Measurements from ENCODE around the gene HIVEP2.

Gene HIVEP2

DNA sequence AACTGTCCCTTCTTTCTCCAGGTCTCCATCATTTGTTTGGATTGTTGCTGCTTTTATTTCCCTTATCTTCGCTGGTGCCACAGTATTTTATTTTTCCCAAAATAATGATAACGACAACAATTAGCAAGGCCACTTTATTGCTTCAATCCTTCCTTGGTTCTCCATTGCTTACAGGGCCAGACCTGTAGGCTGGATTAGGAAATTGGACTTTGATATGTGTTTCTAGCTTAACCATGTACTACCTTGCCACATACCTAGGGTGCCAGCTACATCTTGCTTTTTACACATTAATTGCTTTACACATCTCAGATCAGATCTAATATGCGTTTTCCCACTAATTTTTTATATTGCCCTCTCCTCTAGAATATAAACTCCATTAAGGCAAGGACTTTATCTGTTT, 195.4 kb downstream of the HIVEP2 start:
- in situ Hi-C loops (cut with HindIII; ENCODE audit: low pct_unique_long_range_greater_than_20kb, low sequenced_read_pairs), result no loop called here
- no peak for DNase-seq (ENCODE audit: low read depth in 1 of 2, low spot score in 1 of 2)
- no peak for TF ChIP-seq JUND (IDR thresholded peaks at IDR 0.05; ENCODE audit: low read depth)

DNA sequence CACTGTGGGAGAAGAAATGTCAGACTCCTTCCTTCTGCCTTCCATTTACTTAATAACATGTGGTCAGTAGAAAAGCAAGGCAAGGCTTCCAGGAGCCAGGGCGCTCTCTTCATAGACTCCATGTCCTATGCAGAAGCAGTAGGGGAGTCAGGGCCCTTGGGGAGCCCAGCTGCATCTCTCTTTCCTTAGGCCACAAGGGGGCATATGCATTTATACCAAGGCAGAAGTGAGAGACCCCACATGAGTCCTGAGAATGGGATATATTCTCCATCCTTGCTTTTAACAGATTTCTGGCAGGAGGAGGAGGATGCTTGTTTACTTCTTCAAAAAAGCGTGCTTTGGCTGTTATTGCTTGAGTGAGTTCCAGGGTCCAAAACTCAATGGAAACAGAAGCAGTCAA, 198.5 kb downstream of the HIVEP2 start:
- in situ Hi-C loops (cut with HindIII; ENCODE audit: low pct_unique_long_range_greater_than_20kb, low sequenced_read_pairs), result no loop called here
- peak in 1 of 2 experiments; percentile 7 for DNase-seq (ENCODE audit: low read depth in 1 of 2, low spot score in 1 of 2)
- TF ChIP-seq JUND (IDR thresholded peaks at IDR 0.05; ENCODE audit: low read depth), result no peak

DNA sequence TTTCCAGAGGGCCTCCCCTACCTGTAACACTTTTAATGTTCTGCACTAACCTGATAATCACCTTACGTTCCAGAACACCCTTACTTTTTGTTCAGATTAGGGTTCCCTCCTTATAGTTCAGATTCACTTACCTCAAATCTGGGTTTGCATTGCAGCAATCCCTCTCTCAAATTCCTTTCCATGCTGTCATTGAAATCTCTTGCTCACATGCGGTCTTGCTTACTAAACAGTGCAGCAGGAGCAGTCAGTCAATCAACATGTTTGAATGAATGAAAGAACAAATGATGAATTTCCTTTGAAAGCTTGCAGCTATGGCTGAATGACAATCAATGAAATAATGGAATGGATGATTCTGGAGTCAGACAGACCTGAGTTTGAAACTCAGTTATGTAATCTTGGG, 200.1 kb downstream of the HIVEP2 start:
- in situ Hi-C loops (cut with HindIII; ENCODE audit: low pct_unique_long_range_greater_than_20kb, low sequenced_read_pairs), result no loop called here
- no peak for TF ChIP-seq JUND (IDR thresholded peaks at IDR 0.05; ENCODE audit: low read depth)
- no peak for DNase-seq (ENCODE audit: low read depth in 1 of 2, low spot score in 1 of 2)

DNA sequence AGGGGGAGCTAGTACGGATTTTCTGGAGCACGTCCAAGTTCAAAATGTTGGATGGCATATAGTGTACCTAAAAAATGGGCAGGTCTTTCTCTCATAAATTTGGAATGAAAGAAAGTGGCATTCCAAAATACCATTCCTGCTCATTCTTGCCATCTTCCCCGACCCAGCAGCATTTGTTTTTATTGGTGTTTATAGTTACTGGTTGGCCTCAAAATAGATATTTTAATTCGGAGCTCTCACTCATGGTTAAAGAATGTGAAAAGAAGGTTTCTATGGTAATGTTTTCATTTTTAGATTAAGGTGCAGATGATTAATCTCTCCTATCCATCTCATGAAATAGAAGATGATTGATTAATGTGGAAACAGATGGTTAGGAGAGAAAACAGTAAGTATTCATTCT, 204.5 kb downstream of the HIVEP2 start:
- no peak for DNase-seq (ENCODE audit: low read depth in 1 of 2, low spot score in 1 of 2)
- TF ChIP-seq JUND (IDR thresholded peaks at IDR 0.05; ENCODE audit: low read depth), result no peak
- in situ Hi-C loops (cut with HindIII; ENCODE audit: low pct_unique_long_range_greater_than_20kb, low sequenced_read_pairs), result no loop called here

DNA sequence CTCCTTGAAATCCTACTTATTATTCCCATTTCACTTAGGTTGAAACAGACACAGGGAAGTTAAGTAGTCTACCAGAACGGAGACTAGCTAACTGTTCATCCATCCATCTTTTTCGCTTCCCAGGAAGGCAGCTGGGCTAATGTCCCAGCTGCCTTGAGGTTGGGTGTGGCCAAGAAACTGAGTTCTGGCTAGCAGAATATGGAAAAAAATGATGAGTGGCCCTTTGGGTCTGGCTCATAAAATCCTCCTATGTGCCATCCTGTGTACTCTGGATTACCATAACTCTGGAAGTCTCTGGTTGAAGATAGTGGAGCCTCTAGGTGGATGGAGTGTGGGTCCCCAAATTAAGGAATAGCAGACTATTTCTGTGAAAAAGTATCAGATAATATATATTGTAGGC, 206.2 kb downstream of the HIVEP2 start:
- in situ Hi-C loops (cut with HindIII; ENCODE audit: low pct_unique_long_range_greater_than_20kb, low sequenced_read_pairs), result no loop called here
- no peak for TF ChIP-seq JUND (IDR thresholded peaks at IDR 0.05; ENCODE audit: low read depth)
- DNase-seq (ENCODE audit: low read depth in 1 of 2, low spot score in 1 of 2), result no peak

DNA sequence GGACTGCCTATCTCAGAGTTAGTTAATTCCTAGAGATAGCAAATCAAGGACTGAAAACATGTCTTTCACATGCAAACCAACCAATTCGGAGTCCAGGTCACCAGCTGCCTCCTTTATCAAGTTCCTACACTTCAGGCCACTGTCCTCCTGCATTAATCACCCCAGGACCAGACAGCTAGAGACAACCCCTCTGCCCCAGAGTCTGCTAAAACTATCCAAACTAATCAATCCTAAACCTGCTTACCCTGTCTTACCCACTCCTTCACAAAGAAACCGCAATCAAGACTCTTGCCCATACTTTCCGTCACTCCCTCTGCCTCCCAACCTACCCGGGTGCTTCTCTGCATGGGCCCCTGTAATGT, 207.0 kb downstream of the HIVEP2 start:
- TF ChIP-seq JUND (IDR thresholded peaks at IDR 0.05; ENCODE audit: low read depth), result no peak
- no peak for DNase-seq (ENCODE audit: low read depth in 1 of 2, low spot score in 1 of 2)
- in situ Hi-C loops (cut with HindIII; ENCODE audit: low pct_unique_long_range_greater_than_20kb, low sequenced_read_pairs), result no loop called here

DNA sequence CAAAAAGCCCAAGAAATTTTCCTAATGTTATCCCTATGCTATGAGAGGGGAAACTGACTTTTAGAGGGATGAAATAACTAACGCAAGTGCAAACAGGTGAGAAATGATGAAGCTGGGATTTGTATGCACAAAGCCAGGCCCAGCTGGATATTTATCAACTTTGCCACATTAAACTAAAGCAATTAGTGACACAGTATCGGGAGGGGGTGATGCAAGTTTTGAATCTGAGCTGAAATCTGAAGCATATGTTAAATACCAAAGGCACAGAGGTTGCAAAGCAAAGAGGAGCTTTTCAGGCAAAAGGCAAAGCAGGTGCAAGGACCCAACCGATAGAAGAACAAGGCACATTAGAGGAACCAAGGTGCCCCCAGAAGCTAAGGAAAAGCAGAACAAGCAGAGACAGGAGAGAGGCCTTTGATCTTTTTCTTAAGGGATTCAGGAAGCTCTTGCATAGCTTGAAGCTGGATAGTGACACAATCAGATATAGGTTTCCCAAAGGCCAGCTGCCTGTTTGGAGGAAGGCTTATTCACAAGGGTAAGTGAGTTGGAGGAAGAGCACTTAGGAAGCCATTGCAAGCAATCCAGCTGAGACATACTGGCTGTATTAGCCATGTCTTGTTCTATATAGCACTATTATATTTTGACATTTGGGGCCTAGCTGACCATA, 207.5 kb downstream of the HIVEP2 start:
- no peak for DNase-seq (ENCODE audit: low read depth in 1 of 2, low spot score in 1 of 2)
- no peak for TF ChIP-seq JUND (IDR thresholded peaks at IDR 0.05; ENCODE audit: low read depth)

DNA sequence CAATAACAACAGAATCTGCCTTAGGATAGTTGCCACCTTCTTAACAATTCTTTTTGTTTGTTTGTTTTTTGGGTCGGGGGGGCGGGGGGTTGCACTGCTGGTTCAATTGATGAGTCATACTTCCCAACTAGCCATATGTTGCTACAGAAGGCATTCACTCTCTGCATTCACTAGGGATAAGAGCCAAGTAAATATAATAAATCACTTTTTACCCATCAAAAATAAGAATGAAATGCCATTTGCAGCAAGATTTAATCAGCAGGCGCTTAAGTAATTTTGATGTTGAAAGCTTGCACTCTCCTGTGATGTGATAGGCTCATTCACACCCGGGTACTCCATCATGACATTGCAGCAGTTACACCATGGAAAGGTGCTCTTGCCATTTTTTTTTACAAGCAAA, 209.8 kb downstream of the HIVEP2 start:
- in situ Hi-C loops (cut with HindIII; ENCODE audit: low pct_unique_long_range_greater_than_20kb, low sequenced_read_pairs), result no loop called here
- DNase-seq (ENCODE audit: low read depth in 1 of 2, low spot score in 1 of 2), result peak in 1 of 2 experiments; percentile 0
- no peak for TF ChIP-seq JUND (IDR thresholded peaks at IDR 0.05; ENCODE audit: low read depth)

More for the DNA sequence above, 207.5 kb downstream of the HIVEP2 start:
- in situ Hi-C loops (cut with HindIII; ENCODE audit: low pct_unique_long_range_greater_than_20kb, low sequenced_read_pairs), result no loop called here

DNA sequence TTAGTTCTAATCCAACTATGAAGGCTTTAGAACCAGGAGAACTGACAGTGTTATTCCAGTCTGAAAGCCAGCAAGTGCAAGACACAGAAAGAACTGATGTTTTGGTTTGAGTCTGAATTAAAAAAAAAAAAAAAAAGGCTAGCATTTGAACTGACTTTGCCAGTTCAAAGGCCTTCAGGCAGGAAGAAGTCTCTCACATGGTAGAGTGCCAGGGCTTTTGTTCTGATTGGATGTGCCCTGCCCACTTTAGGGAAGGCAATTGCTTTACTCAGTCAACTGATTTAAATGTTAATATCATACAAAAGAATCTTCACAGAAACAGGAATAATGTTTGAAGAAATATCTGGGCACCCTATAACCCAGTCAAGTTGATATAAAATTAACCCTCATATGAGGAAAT, 212.2 kb downstream of the HIVEP2 start:
- no peak for DNase-seq (ENCODE audit: low read depth in 1 of 2, low spot score in 1 of 2)
- no peak for TF ChIP-seq JUND (IDR thresholded peaks at IDR 0.05; ENCODE audit: low read depth)
- in situ Hi-C loops (cut with HindIII; ENCODE audit: low pct_unique_long_range_greater_than_20kb, low sequenced_read_pairs), result no loop called here

DNA sequence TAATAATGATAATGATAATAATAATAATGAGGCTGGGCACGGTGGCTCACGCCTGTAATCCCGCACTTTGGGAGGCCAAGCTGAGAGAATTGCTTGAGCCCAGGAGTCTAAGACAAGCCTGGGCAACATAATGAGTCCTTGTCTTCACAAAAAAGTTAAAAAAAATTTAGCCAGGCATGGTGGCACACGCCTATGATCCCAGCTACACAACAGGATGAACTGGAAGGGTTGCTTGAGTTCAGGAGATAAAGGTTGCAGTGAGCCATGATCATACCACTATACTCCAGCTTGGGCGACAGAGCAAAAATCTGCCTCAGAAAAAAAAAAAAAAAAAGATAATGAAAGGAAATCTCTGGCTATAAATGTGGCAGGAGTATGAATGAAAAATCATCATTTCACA, 213.4 kb downstream of the HIVEP2 start:
- TF ChIP-seq JUND (IDR thresholded peaks at IDR 0.05; ENCODE audit: low read depth), result no peak
- in situ Hi-C loops (cut with HindIII; ENCODE audit: low pct_unique_long_range_greater_than_20kb, low sequenced_read_pairs), result no loop called here
- no peak for DNase-seq (ENCODE audit: low read depth in 1 of 2, low spot score in 1 of 2)

DNA sequence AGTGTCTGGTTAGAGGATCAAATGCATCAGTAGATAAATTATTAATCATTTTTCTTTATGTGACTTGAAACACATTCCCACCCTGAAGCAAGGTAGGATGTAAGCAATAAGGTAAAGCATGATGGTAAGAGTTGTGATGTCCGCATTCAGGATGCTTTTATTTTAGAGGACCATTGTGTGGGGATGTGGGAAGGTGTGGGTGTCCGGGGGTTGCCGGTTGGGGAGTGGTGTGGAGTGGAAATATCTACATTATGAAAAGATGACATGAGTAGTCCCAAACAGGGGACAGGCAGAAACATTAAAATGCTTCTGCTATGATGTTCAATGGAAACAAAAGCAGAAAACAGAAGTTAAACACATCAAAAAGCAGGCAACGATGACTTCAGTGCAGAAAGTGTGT, 215.4 kb downstream of the HIVEP2 start:
- in situ Hi-C loops (cut with HindIII; ENCODE audit: low pct_unique_long_range_greater_than_20kb, low sequenced_read_pairs), result no loop called here
- no peak for TF ChIP-seq JUND (IDR thresholded peaks at IDR 0.05; ENCODE audit: low read depth)
- no peak for DNase-seq (ENCODE audit: low read depth in 1 of 2, low spot score in 1 of 2)

DNA sequence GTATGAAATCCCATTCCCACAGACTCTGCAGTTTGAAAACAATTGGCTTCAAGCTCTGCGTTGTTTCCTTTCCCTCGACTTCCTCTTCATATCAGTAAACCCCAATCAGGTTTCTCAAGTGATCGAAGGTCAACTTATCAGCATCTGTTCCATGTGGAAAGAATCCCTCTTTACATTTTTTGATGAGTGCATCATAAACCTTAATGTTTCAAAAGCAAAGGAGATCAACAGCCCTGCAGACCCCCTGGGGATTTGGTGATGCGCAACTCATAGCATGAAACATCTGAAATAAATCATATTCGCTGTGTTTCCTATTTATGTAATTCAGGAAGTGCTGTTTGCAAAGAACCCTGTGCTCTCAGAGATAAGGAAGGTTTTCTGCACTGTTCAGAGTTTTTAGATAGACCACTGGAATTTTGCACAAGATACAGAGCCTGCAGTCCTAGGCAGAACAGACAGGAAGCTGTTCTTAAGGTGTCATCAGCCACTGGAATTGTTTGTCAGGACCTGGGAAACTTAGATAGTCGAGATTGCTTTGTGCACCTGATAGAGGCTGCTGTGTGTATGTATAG, 216.0 kb downstream of the HIVEP2 start:
- in situ Hi-C loops (cut with HindIII; ENCODE audit: low pct_unique_long_range_greater_than_20kb, low sequenced_read_pairs), result no loop called here
- no peak for TF ChIP-seq JUND (IDR thresholded peaks at IDR 0.05; ENCODE audit: low read depth)
- DNase-seq (ENCODE audit: low read depth in 1 of 2, low spot score in 1 of 2), result no peak

DNA sequence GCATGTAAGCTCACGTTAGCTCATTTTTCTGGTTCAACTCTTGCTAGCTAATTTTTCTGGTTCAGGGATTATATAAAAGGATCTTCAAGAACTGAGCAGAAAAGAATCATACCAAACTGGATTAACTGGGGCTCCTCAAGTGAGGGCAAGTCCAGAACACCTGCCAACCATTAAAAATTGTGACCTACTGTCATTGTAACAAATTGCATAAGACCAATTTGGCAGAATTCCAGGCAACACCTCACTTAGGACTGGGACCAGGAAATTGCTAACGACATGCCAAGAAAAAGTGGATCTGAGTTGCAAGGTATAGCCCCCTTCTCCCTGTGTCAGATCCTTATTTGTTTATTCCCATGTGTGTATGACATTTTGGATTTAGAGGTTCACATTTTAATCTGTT, 216.6 kb downstream of the HIVEP2 start:
- in situ Hi-C loops (cut with HindIII; ENCODE audit: low pct_unique_long_range_greater_than_20kb, low sequenced_read_pairs), result no loop called here
- peak in 1 of 2 experiments; percentile 24 for DNase-seq (ENCODE audit: low read depth in 1 of 2, low spot score in 1 of 2)

DNA sequence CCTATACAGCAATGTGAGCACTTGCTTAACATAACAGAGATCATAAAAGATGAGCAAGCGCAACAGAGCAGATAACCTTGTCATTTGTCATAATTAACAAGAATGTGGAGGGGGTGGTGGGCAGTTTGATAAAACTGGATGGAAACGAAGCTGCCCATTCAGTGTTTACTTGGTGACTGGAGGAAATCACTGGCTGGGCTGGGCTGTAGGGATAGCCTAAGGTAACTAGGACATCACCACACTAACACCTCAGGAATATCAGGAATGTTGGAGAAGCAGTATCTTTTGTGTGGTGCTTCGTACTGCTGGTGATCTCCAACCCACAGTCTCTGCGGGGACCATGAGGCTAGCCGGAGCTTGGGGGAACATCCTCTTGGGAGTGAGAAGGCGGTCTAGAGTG, 218.4 kb downstream of the HIVEP2 start:
- TF ChIP-seq JUND (IDR thresholded peaks at IDR 0.05; ENCODE audit: low read depth), result no peak
- DNase-seq (ENCODE audit: low read depth in 1 of 2, low spot score in 1 of 2), result no peak
- in situ Hi-C loops (cut with HindIII; ENCODE audit: low pct_unique_long_range_greater_than_20kb, low sequenced_read_pairs), result no loop called here

More for the DNA sequence above, 216.6 kb downstream of the HIVEP2 start:
- TF ChIP-seq JUND (IDR thresholded peaks at IDR 0.05; ENCODE audit: low read depth), result no peak
